GM18526 (cell line): ENCODE measurements around the gene STK11.

Experiments
- POLR2A ChIP-seq: IDR thresholded peaks from 3 replicates; pipeline ENCODE4 v1.6.1; 2011; ENCODE audit not compliant: insufficient read length; ENCODE audit errors: extremely low read depth

The STK11 gene

GRCh38 chr19:1177322-1178114 is 28.1 kb upstream of the STK11 start:
- TF ChIP-seq POLR2A, result no peak

GRCh38 chr19:1181606-1182005 is 24.0 kb upstream of the STK11 start:
- TF ChIP-seq POLR2A, result no peak

- no peak for TF ChIP-seq POLR2A
Measured at GRCh38 chr19:1182068-1182467, 23.5 kb upstream of the STK11 start.

DNA sequence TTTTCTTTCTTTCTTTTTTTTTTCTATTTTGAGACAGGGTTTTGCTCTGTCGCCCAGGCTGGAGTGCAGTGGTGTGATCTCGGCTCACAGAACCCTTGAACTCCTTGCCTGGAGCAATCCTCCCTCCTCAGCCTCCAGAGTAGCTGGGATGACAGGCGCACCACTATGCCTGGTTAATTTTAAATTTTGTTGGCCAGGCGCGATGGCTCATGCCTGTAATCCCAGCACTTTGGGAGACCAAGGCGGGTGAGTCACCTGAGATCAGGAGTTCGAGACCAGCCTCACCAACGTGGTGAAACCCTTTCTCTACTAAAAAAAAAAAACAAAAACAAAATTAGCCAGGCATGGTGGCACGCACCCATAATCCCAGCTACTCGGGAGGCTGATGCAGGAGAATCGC is 22.9 kb upstream of the STK11 start:
- TF ChIP-seq POLR2A, result no peak

DNA sequence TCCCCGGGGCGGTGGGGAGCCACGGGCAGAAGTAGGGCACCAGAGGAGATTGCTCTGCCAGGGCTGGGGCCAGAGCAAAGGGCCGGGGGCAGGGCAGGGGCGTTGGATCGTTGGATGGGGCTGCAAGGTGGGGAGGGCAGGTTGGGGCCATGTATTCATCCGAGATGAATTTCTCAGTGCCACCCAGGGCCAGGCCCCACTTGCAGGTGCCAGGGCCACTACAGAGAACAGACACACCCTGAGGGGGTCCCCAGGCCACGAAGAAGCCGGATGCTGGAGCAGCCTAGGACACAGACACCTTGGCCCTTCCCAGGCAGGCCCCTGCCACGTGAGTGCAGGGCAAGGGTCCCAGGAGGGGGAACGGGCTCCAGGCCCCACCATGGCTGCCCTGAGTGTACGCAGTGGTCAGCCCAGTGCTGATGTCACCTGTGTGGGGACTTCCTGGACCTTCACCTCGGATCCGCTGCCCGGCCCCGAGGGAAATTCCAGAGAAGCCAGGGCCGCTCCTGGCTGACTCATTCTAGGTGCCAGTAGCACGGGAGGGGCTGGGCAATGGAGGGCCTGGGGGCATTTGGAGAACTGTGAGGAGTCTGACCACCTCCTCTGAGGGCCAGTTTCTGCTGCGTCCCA is 21.9 kb upstream of the STK11 start:
- no peak for TF ChIP-seq POLR2A

DNA sequence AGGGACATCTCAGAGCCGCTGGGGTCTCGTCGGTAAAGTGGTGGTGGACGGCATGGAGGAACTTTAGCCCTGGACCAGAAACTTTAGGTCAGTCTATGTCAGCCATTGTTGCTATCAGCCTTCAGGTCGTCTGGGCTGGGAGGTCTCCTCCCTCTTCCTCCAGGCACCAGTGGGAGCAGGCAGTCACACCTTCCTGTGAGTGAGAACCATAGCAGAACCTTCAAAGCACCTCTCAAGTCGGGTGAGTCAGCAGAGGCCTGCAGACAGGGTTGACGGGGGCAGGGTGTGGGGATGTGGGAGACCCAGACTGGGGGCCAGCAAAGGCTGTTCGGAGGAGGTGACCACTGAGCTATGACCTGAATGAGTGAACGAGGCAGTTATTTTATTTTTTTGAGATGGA is 16.2 kb upstream of the STK11 start:
- TF ChIP-seq POLR2A, result no peak

- TF ChIP-seq POLR2A, result no peak
Measured at GRCh38 chr19:1199531-1199930, 6.0 kb upstream of the STK11 start.

DNA sequence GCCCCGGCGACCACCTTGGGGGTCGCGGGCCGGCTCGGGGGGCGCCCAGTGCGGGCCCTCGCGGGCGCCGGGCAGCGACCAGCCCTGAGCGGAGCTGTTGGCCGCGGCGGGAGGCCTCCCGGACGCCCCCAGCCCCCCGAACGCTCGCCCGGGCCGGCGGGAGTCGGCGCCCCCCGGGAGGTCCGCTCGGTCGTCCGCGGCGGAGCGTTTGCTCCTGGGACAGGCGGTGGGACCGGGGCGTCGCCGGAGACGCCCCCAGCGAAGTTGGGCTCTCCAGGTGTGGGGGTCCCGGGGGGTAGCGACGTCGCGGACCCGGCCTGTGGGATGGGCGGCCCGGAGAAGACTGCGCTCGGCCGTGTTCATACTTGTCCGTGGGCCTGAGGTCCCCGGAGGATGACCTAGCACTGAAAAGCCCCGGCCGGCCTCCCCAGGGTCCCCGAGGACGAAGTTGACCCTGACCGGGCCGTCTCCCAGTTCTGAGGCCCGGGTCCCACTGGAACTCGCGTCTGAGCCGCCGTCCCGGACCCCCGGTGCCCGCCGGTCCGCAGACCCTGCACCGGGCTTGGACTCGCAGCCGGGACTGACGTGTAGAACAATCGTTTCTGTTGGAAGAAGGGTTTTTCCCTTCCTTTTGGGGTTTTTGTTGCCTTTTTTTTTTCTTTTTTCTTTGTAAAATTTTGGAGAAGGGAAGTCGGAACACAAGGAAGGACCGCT is 729 bp downstream of the STK11 start:
- no peak for TF ChIP-seq POLR2A

DNA sequence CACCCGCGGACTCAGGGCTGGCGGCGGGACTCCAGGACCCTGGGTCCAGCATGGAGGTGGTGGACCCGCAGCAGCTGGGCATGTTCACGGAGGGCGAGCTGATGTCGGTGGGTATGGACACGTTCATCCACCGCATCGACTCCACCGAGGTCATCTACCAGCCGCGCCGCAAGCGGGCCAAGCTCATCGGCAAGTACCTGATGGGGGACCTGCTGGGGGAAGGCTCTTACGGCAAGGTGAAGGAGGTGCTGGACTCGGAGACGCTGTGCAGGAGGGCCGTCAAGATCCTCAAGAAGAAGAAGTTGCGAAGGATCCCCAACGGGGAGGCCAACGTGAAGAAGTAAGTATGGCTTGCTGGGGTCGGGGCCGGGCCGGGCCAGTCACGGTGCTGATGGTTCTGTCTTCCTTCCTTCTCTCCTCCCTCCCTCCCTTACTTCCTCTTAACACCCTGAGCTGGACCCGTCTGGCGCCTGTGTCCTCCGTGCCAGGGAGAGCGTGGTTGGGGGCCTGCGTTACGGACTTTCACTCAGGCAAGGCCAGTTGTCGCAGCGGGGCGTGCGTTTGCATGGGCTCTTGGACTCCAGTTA is 1.4 kb downstream of the STK11 start:
- TF ChIP-seq POLR2A, result no peak

GRCh38 chr19:1210227-1210538 is 4.6 kb downstream of the STK11 start:
- TF ChIP-seq POLR2A, result no peak

- TF ChIP-seq POLR2A, result no peak
Measured at GRCh38 chr19:1211494-1212234, 6.1 kb downstream of the STK11 start.

- no peak for TF ChIP-seq POLR2A
Measured at GRCh38 chr19:1213391-1214286, 8.1 kb downstream of the STK11 start.

DNA sequence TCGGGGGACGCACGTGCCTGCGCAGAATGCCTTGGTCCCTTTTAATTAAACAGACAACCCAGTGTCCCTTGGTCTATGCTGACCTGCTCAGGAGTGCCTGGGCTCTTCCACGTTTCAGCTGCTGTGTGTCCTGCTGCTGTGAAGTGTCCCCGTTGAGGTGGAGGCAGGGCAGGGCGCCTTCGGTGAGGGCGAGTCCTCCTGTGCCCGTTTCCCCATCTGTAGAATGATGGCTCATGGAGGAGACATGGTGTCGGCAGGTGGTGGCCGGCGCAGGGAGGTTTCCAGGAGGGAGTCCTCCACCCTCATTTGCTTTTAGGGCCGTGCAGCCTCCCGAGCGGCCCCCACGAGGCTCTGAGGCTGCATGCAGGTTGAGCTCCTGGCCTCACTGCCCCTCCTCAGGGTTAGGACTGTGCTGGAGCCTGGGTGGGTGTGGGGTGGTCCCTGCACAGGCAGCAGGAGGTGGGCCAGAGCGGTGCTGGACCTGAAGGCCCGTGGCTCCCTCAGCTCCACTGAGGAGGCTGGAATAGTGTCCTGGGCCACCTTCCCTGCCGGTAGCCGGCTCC is 8.8 kb downstream of the STK11 start:
- TF ChIP-seq POLR2A, result no peak
